HepG2 (cell line): Measurements from ENCODE around the gene ACOX3. TPM values are rescaled to one million over a fixed set of nuclear protein-coding genes. Genes with fewer than 3 reads are reported as not detected.

ENCODE experiments used
- ATAC-seq: fragments of 200-7000 bp; cut with Tn5 transposase; 3 replicates; pipeline ENCODE4 v1.9.1; 2020; ENCODE audit warnings: mild to moderate bottlenecking, moderate library complexity
- BruUV-seq: library from RNA; stranded (reverse); fragments of 400-500 nt; replicated peaks from 2 replicates; lab custom pipeline; 2021; lab: Mats Ljungman, UMichigan
- CTCF ChIA-PET: fragments of 300-600 bp; formaldehyde crosslinking; extraction: SDS; loops from one replicate; lab custom pipeline; 2021; ENCODE audit warnings: low total read pairs, inconsistent platforms, low intra/inter-chr PET ratio; lab: Yijun Ruan, JAX
- POLR2A ChIA-PET: fragments of 350-600 bp; sonication (Branson Sonifier 250); formaldehyde crosslinking; loops from one replicate; lab custom pipeline; 2020; ENCODE audit warnings: antibody characterized with exemption, inconsistent platforms; lab: Yijun Ruan, JAX
- DNase-seq: peaks from one replicate; pipeline ENCODE4 v3.0.0-alpha.2; 2015; ENCODE audit warnings: low spot score
- FAIRE-seq: peaks from 3 replicates; lab custom pipeline; 2011; peaks lifted over from hg19 to GRCh38; lab: Jason Lieb, UNC
- H2AFZ ChIP-seq: one replicate; pipeline ENCODE4 v1.6.1; 2011; ENCODE audit warnings: low read length, inconsistent platforms
- H3K27ac ChIP-seq: fragments of 300-600 bp; 3 replicates; pipeline ENCODE4 v1.8.0; 2011; ENCODE audit warnings: mixed run types, mild to moderate bottlenecking, mixed read lengths, low read length, inconsistent platforms; ENCODE audit not compliant: insufficient read depth; ENCODE audit errors: extremely low read length
- H3K27me3 ChIP-seq, 2 experiments: fragments of 200-600 bp in 1 of 2; 2 replicates in 1 of 2; 3 replicates in 1 of 2; pipeline versions ENCODE4 v1.6.0 to v1.8.0; 2011; ENCODE audit warnings: low read length in 2 of 2, mild to moderate bottlenecking in 2 of 2, moderate library complexity in 2 of 2, inconsistent platforms in 1 of 2; ENCODE audit not compliant: insufficient read depth in 2 of 2, control insufficient read depth in 1 of 2
- H3K36me3 ChIP-seq, 2 experiments: fragments of 200-600 bp in 1 of 2; replicated peaks in 1 of 2; 2 replicates in 1 of 2; 3 replicates in 1 of 2; pipeline versions ENCODE4 v1.5.1 to v1.8.0; 2011; ENCODE audit warnings: low read length in 2 of 2, inconsistent platforms in 1 of 2; ENCODE audit not compliant: insufficient read depth in 2 of 2, control insufficient read depth in 1 of 2
- H3K4me1 ChIP-seq: 2 replicates; pipeline ENCODE4 v1.5.1; 2012; ENCODE audit warnings: low read length, inconsistent platforms; ENCODE audit not compliant: insufficient read depth
- H3K4me2 ChIP-seq: 2 replicates; pipeline ENCODE4 v1.6.0; 2011; ENCODE audit warnings: low read depth, low read length, inconsistent platforms
- H3K4me3 ChIP-seq, 3 experiments: fragments of 200-600 bp in 1 of 3; sonication (generic), shearing (Covaris generic) in 1 of 3; replicated peaks in 1 of 3; 2 replicates each; pipeline ENCODE4 v1.5.1; 2011 to 2016; ENCODE audit warnings: low read length in 3 of 3, inconsistent platforms in 2 of 3, low read depth in 2 of 3, mild to moderate bottlenecking in 2 of 3, control low read depth in 1 of 3, mixed read lengths in 1 of 3; ENCODE audit not compliant: insufficient read depth in 1 of 3
- H3K79me2 ChIP-seq: one replicate; pipeline ENCODE4 v1.6.1; 2011; ENCODE audit warnings: low read length, inconsistent platforms; ENCODE audit not compliant: insufficient read depth
- H3K9ac ChIP-seq: 2 replicates; pipeline ENCODE4 v1.6.0; 2011; ENCODE audit warnings: mild to moderate bottlenecking, low read depth, low read length, inconsistent platforms; ENCODE audit not compliant: insufficient read depth
- H3K9me3 ChIP-seq: 2 replicates; pipeline ENCODE4 v1.5.1; 2012; ENCODE audit warnings: mild to moderate bottlenecking, low read length
- H4K20me1 ChIP-seq: 2 replicates; pipeline ENCODE4 v1.6.0; 2011; ENCODE audit warnings: inconsistent platforms, mild to moderate bottlenecking, low read length, moderate library complexity; ENCODE audit not compliant: insufficient read depth
- AGO2 ChIP-seq: fragments of 200-400 bp; formaldehyde crosslinking; optimal IDR thresholded peaks from 2 replicates; pipeline ENCODE3; 2017; ENCODE audit warnings: mild to moderate bottlenecking, low read depth, low read length, moderate library complexity
- ARID3A ChIP-seq: IDR thresholded peaks from 2 replicates; pipeline ENCODE4 v1.6.1; 2012; ENCODE audit warnings: low read depth, low read length, improper control_type of control experiment
- HDAC1 ChIP-seq: sonication (generic); formaldehyde crosslinking; IDR thresholded peaks from 2 replicates; pipeline ENCODE4 v1.5.1; 2020; ENCODE audit warnings: mild to moderate bottlenecking, missing genetic modification reagents
- MBD4 ChIP-seq: IDR thresholded peaks from 2 replicates; pipeline ENCODE4 v1.6.1; 2012; ENCODE audit warnings: low read length, inconsistent platforms, borderline replicate concordance
- PAWR ChIP-seq: sonication (generic); formaldehyde crosslinking; IDR thresholded peaks from 2 replicates; pipeline ENCODE4 v1.4.0; 2020; ENCODE audit warnings: missing genetic modification reagents, mild to moderate bottlenecking, borderline replicate concordance
- ZBTB20 ChIP-seq: sonication (generic); formaldehyde crosslinking; IDR thresholded peaks from 2 replicates; pipeline ENCODE4 v1.8.1; 2023; ENCODE audit warnings: missing genetic modification reagents, low read depth, mild to moderate bottlenecking, borderline replicate concordance
- ZNF143 ChIP-seq: sonication (generic); formaldehyde crosslinking; IDR thresholded peaks from 2 replicates; pipeline ENCODE4 v1.4.0; 2020; ENCODE audit warnings: missing genetic modification reagents
- ZNF3 ChIP-seq: IDR thresholded peaks from 2 replicates; pipeline ENCODE4 v1.7.0; 2017; ENCODE audit warnings: inconsistent platforms
- ZNF768 ChIP-seq: sonication (generic); formaldehyde crosslinking; IDR thresholded peaks from 2 replicates; pipeline ENCODE4 v1.4.0; 2020; ENCODE audit warnings: missing genetic modification reagents
- ZNF816 ChIP-seq: sonication (generic); formaldehyde crosslinking; IDR thresholded peaks from 2 replicates; pipeline ENCODE4 v1.8.0; 2022; ENCODE audit warnings: missing genetic modification reagents, mild to moderate bottlenecking, borderline replicate concordance
- ZNF83 ChIP-seq: sonication (generic); formaldehyde crosslinking; IDR thresholded peaks from 2 replicates; pipeline ENCODE4 v1.4.0; 2020; ENCODE audit warnings: missing genetic modification reagents, mild to moderate bottlenecking, borderline replicate concordance
- ZZZ3 ChIP-seq: sonication (generic); formaldehyde crosslinking; IDR thresholded peaks from 2 replicates; pipeline ENCODE4 v1.4.0; 2020; ENCODE audit warnings: missing genetic modification reagents, mild to moderate bottlenecking, borderline replicate concordance
- WGBS: methylation state at CpG from one replicate; pipeline ENCODE4 v1.1.6; 2017; ENCODE audit warnings: low lambda C conversion rate; 5-methylcytosine and 5-hydroxymethylcytosine counted together
- in situ Hi-C: cut with HindIII; loops from 2 replicates; pipeline ENCODE4 v1.10.0; 2017; ENCODE audit warnings: low pct_unique_long_range_greater_than_20kb; ENCODE audit not compliant: extremely low pct_ligation_motif_present
- intact Hi-C: fragments of 100-400 bp; cut with micrococcal nuclease; formaldehyde crosslinking; loops from one replicate; pipeline ENCODE4 v1.10.0; 2022; ENCODE audit not compliant: unreplicated experiment
- polyA plus RNA-seq, 8 experiments: library from polyadenylated mRNA; depleted of rRNA in 3 of 8; stranded (reverse) in 7 of 8; unstranded in 1 of 8; fragments of >200 nt; fragmentation: Illumina TruSeq in 4 of 8; extraction: Trizol in 4 of 8; gene quantifications; 2 replicates each; pipeline versions ENCODE4 v1.2.1 to v1.2.3, GENCODE V29; 2011 to 2016; ENCODE audit warnings: low read depth in 4 of 8, missing spikeins in 1 of 8, mixed read lengths in 1 of 8; ENCODE audit not compliant: insufficient read depth in 1 of 8
- total RNA-seq, 5 experiments: library from RNA; depleted of rRNA; stranded (reverse); fragments of >200 nt; fragmentation: Illumina TruSeq; extraction: Trizol; gene quantifications; 2 replicates each; pipeline ENCODE4 v1.2.3, GENCODE V29; 2016; ENCODE audit warnings: low read depth in 1 of 5
- TF ChIP-seq, protein P1 (sequence below): sonication (generic); formaldehyde crosslinking; IDR thresholded peaks from 2 replicates; pipeline ENCODE4; 2020; ENCODE audit warnings: missing genetic modification reagents, mild to moderate bottlenecking, borderline replicate concordance
- TF ChIP-seq, protein P2 (sequence below), 2 experiments: sonication (generic) in 1 of 2; formaldehyde crosslinking in 1 of 2; IDR thresholded peaks; 2 replicates each; pipeline versions ENCODE4 v1.4.0 to v1.6.1; 2016 to 2020; ENCODE audit warnings: borderline replicate concordance in 1 of 2, low read depth in 1 of 2, mild to moderate bottlenecking in 1 of 2, missing genetic modification reagents in 1 of 2

The ACOX3 gene
- total and polyA plus RNA-seq, 2 of the 13 experiments (the other 11 are each of a cell fraction or from before 2014, with no cell fraction given), result 4.2 to 17.8 TPM

DNA sequence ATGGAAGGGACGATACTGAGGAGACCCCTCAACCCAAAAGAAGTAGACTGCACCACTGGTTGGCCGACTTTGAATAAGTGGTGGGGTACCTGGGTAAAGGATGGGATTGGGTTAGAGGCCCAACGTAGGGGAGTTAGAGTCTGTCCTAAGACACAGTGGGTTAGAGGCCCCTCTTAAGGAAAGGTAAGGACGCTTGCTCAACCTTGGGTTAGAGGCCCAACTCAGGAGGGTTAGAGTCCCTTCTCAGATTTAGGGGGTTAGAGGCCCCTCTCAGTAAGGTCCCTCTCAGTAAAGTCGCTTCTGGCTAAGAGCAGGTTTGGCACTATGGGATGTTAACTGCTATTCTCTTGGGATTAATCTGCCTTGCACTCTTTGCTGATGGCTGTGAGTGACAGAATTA, 81.3 kb downstream of the ACOX3 start:
- Histone ChIP-seq H3K4me1 (no peaks in the 10 kb centered on the region), H3K36me3 (no peaks in the 10 kb centered on the region), H3K79me2 (no peaks in the 10 kb centered on the region), H4K20me1 (no peaks in the 10 kb centered on the region), H3K4me3 (no peak overlapping the region), H3K4me2 (no peak overlapping the region), H3K27ac (no peak overlapping the region), H3K27me3 (peaks cover 0 to 3% of the 10 kb centered on the region in 2 experiments; a peak in 2 of 5 replicates), H3K9ac (no peak overlapping the region), H2AFZ (no peak overlapping the region), H3K9me3 (no peaks in the 10 kb centered on the region)
- POLR2A ChIA-PET, result no interaction called here
- CTCF ChIA-PET, result no interaction called here
- FAIRE-seq (no peak), DNase-seq (no peak), ATAC-seq (no peak)
- no TSS peak for BruUV-seq
- 4% methylated on average over 5 of the region's 5 CpGs for WGBS
- intact Hi-C loops (no loop called here), in situ Hi-C loops (no loop called here)
- no peak for TF ChIP-seq ZNF768 (CRISPR knock-in tag)
- no peak for TF ChIP-seq HDAC1
- no peak for TF ChIP-seq ARID3A
- no peak for TF ChIP-seq ZBTB20 (CRISPR knock-in tag)
- TF ChIP-seq, protein P1, sequence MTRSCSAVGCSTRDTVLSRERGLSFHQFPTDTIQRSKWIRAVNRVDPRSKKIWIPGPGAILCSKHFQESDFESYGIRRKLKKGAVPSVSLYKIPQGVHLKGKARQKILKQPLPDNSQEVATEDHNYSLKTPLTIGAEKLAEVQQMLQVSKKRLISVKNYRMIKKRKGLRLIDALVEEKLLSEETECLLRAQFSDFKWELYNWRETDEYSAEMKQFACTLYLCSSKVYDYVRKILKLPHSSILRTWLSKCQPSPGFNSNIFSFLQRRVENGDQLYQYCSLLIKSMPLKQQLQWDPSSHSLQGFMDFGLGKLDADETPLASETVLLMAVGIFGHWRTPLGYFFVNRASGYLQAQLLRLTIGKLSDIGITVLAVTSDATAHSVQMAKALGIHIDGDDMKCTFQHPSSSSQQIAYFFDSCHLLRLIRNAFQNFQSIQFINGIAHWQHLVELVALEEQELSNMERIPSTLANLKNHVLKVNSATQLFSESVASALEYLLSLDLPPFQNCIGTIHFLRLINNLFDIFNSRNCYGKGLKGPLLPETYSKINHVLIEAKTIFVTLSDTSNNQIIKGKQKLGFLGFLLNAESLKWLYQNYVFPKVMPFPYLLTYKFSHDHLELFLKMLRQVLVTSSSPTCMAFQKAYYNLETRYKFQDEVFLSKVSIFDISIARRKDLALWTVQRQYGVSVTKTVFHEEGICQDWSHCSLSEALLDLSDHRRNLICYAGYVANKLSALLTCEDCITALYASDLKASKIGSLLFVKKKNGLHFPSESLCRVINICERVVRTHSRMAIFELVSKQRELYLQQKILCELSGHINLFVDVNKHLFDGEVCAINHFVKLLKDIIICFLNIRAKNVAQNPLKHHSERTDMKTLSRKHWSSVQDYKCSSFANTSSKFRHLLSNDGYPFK, result no peak
- TF ChIP-seq ZNF816, result no peak
- no peak for TF ChIP-seq PAWR
- no peak for TF ChIP-seq ZZZ3
- no peak for TF ChIP-seq ZNF83 (CRISPR knock-in tag)
- TF ChIP-seq ZNF3 (CRISPR knock-in tag), result no peak
- TF ChIP-seq AGO2, result no peak
- TF ChIP-seq, protein P2, sequence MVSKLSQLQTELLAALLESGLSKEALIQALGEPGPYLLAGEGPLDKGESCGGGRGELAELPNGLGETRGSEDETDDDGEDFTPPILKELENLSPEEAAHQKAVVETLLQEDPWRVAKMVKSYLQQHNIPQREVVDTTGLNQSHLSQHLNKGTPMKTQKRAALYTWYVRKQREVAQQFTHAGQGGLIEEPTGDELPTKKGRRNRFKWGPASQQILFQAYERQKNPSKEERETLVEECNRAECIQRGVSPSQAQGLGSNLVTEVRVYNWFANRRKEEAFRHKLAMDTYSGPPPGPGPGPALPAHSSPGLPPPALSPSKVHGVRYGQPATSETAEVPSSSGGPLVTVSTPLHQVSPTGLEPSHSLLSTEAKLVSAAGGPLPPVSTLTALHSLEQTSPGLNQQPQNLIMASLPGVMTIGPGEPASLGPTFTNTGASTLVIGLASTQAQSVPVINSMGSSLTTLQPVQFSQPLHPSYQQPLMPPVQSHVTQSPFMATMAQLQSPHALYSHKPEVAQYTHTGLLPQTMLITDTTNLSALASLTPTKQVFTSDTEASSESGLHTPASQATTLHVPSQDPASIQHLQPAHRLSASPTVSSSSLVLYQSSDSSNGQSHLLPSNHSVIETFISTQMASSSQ (IDR thresholded peaks at IDR 0.05; ENCODE audit: low read depth), result no peak
- TF ChIP-seq, protein P2 (CRISPR knock-in tag; IDR thresholded peaks at IDR 0.05; ENCODE audit: borderline replicate concordance), result no peak
- TF ChIP-seq ZNF143 (CRISPR knock-in tag), result no peak
- no peak for TF ChIP-seq MBD4
